Activated naive CD4-positive, alpha-beta T cell treated with anti-CD3 and anti-CD28 coated beads, Interleukin-2, amount 50 U/mL, for 16 hours (primary cell): ENCODE results near the gene CACNA1S.

ENCODE experiments used
- DNase-seq: peaks from one replicate; pipeline ENCODE4 v3.0.0-alpha.2; 2020

Gene CACNA1S

GRCh38 chr1:201115390-201115937 is 3.2 kb upstream of the CACNA1S start:
- no peak for DNase-seq

GRCh38 chr1:201114245-201115131 is 2.3 kb upstream of the CACNA1S start:
- peak; percentile 75 for DNase-seq

- DNase-seq, result no peak
Observed at GRCh38 chr1:201113451-201114244, 1.4 kb upstream of the CACNA1S start.

- no peak for DNase-seq
Observed at GRCh38 chr1:201112926-201113325, 700 bp upstream of the CACNA1S start.

- DNase-seq, result no peak
Observed at GRCh38 chr1:201111672-201112071, 554 bp downstream of the CACNA1S start.

- no peak for DNase-seq
Observed at GRCh38 chr1:201111156-201111555, 1.1 kb downstream of the CACNA1S start.

- DNase-seq, result no peak
Observed at GRCh38 chr1:201110616-201111015, 1.6 kb downstream of the CACNA1S start.

- no peak for DNase-seq
Observed at GRCh38 chr1:201110138-201110537, 2.1 kb downstream of the CACNA1S start.

GRCh38 chr1:201109651-201110050 is 2.6 kb downstream of the CACNA1S start:
- DNase-seq, result no peak

GRCh38 chr1:201108614-201109013 is 3.6 kb downstream of the CACNA1S start:
- DNase-seq, result no peak

GRCh38 chr1:201105688-201106087 is 6.5 kb downstream of the CACNA1S start:
- no peak for DNase-seq

- no peak for DNase-seq
Observed at GRCh38 chr1:201104141-201104540, 8.1 kb downstream of the CACNA1S start.

- DNase-seq, result no peak
Observed at GRCh38 chr1:201103666-201104065, 8.6 kb downstream of the CACNA1S start.

GRCh38 chr1:201100169-201100930 is 11.9 kb downstream of the CACNA1S start:
- no peak for DNase-seq

GRCh38 chr1:201098992-201099677 is 13.1 kb downstream of the CACNA1S start:
- no peak for DNase-seq

- DNase-seq, result no peak
Observed at GRCh38 chr1:201096977-201097856, 15.0 kb downstream of the CACNA1S start.

- DNase-seq, result no peak
Observed at GRCh38 chr1:201096041-201096461, 16.2 kb downstream of the CACNA1S start.

- DNase-seq, result no peak
Observed at GRCh38 chr1:201095581-201095980, 16.6 kb downstream of the CACNA1S start.

GRCh38 chr1:201094832-201095231 is 17.4 kb downstream of the CACNA1S start:
- DNase-seq, result no peak

GRCh38 chr1:201093962-201094361 is 18.3 kb downstream of the CACNA1S start:
- no peak for DNase-seq

- no peak for DNase-seq
Observed at GRCh38 chr1:201093561-201093960, 18.7 kb downstream of the CACNA1S start.
